ENCODE results near the gene PCMTD2. TPM values are rescaled to one million over a fixed set of nuclear protein-coding genes. Genes with fewer than 3 reads are reported as not detected.

The PCMTD2 gene
- total RNA-seq (100 to 1,000 TPM in 1 of 4 donors, 10 to 100 TPM in 3; 62.2 to 101 (median 85.7) TPM), polyA plus RNA-seq (44.1 TPM)
- long read RNA-seq, donor 1, transcript PCMTD2-204 (6 exons, 3,212 nt), result minor isoform, 18 of 222 reads
- long read RNA-seq, donor 1, transcript PCMTD2-203 (6 exons, 3,843 nt), result major isoform, 154 of 222 reads
- long read RNA-seq, donor 1, partial matches to known transcripts, result 12 of 222 reads
- long read RNA-seq, donor 1, other reads (novel, unspliced or antisense), result 34 of 222 reads
- long read RNA-seq, donor 2, transcript PCMTD2-203 (6 exons, 3,843 nt), result major isoform, 50 of 77 reads
- long read RNA-seq, donor 2, partial matches to known transcripts, result 10 of 77 reads
- long read RNA-seq, donor 2, other reads (novel, unspliced or antisense), result 11 of 77 reads
- long read RNA-seq, donor 3, transcript PCMTD2-209 (3 exons, 551 nt), result minor isoform, 6 of 432 reads
- long read RNA-seq, donor 3, transcript PCMTD2-203 (6 exons, 3,843 nt), result major isoform, 310 of 432 reads
- long read RNA-seq, donor 3, transcript PCMTD2-204 (6 exons, 3,212 nt), result minor isoform, 21 of 432 reads
- long read RNA-seq, donor 3, partial matches to known transcripts, result 53 of 432 reads
- long read RNA-seq, donor 3, other reads (novel, unspliced or antisense), result 42 of 432 reads
- long read RNA-seq, donor 4, transcript PCMTD2-203 (6 exons, 3,843 nt), result major isoform, 76 of 108 reads
- long read RNA-seq, donor 4, partial matches to known transcripts, result 10 of 108 reads
- long read RNA-seq, donor 4, other reads (novel, unspliced or antisense), result 18 of 108 reads

DNA sequence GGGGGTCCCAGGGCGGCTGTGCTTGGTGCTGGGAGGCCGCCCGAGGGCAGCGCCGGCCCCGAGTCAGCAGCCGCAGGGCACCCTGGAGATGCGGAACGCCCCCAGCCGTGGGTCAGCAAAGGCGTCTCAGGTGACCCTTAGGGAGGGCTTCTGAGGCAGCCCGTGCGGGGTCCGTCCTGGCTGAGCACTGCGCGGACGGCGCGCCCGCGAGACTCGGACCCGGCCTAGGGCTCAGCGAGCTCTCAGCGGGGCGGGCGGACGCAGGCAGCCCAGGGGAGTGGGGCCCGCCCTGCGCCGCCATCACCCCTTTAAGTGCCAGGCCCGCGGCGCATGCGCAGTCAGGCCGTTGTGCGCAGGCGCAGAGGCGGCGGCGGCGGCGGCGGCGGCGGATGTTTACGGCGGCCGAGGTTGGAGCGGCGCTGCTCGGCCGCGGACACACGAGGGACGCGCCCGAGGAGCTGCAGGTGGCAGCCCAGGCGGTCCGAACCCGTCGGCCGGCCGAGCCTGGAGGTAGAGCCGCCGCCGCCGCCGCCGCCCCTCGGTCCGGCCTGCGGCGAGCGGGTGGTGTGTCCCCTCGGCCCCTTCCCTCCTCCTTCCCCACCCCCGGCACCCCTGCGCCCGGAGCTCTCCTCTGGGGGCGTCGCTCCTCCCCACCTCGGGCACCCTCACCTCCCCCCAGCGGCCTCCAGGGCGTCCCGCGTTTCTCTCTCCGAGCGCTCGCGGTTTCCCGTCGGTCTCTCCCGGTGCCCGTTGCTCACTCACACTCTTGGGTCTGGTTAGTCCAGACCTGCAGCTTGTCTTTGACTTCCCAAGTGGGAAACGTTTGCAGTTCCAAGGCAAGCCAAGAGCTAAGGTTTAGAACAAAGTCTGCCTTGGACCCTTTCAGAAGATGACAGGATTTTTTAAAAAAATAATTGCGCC lies at the start of gene PCMTD2:
PCMTD2 (plus strand) TSS at position 388 of the 921 bp plus-strand sequence. CDS start 4,218 bp downstream, outside the sequence.
- no peaks in the 10 kb centered on the region for H3K9me3 ChIP-seq (ENCODE audit: control insufficient read depth, low read length)
- ATAC-seq, result peak; percentile 95 to 96
- peak; percentile 84 to 95 (median 93) for DNase-seq
- H3K27ac ChIP-seq (ENCODE audit: low read length), result peak within 1 kb of the TSS; percentile 90
- WGBS, result under 1% methylated on average over 96 of the region's 96 CpGs
- H3K4me1 ChIP-seq (ENCODE audit: control insufficient read depth, insufficient read depth, low read length), result peaks cover 10% of the 10 kb centered on the region
- H3K4me3 ChIP-seq (ENCODE audit: low read length), result peak within 1 kb of the TSS; percentile 82
- intact Hi-C loops (cut with DNase I), result no loop called here
- H3K27me3 ChIP-seq (ENCODE audit: control insufficient read depth, insufficient read depth), result no peaks in the 10 kb centered on the region

DNA sequence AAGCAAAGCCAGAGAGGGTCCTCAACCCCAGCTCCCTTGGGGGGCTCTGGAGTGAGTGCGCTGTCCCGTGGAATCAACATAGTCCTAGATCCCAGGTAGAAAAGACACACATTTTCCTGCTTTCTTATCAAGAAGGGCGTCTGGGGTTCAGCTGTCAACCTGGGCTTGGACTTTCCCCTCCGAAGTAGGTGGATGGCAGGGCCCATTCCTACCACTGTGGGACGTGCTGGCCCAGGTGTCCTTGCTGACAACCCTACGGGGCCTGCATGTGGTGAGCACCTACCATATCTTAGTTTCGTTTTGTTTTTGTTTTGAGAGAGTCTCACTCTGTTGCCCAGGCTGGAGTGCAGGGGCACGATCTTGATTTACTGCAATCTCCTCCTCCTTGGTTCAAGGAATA lies 48.9 kb upstream of the PCMTD2 start:
- Histone ChIP-seq H3K27ac (ENCODE audit: low read length) (no peak overlapping the region), H3K4me3 (ENCODE audit: low read length) (no peak overlapping the region), H3K27me3 (ENCODE audit: control insufficient read depth, insufficient read depth) (no peaks in the 10 kb centered on the region), H3K9me3 (ENCODE audit: control insufficient read depth, low read length) (no peaks in the 10 kb centered on the region), H3K4me1 (ENCODE audit: control insufficient read depth, insufficient read depth, low read length) (no peaks in the 10 kb centered on the region)
- DNase-seq (no peak), ATAC-seq (no peak)
- WGBS, result 89% methylated on average over 8 of the region's 8 CpGs
- intact Hi-C loops (cut with DNase I), result no loop called here

DNA sequence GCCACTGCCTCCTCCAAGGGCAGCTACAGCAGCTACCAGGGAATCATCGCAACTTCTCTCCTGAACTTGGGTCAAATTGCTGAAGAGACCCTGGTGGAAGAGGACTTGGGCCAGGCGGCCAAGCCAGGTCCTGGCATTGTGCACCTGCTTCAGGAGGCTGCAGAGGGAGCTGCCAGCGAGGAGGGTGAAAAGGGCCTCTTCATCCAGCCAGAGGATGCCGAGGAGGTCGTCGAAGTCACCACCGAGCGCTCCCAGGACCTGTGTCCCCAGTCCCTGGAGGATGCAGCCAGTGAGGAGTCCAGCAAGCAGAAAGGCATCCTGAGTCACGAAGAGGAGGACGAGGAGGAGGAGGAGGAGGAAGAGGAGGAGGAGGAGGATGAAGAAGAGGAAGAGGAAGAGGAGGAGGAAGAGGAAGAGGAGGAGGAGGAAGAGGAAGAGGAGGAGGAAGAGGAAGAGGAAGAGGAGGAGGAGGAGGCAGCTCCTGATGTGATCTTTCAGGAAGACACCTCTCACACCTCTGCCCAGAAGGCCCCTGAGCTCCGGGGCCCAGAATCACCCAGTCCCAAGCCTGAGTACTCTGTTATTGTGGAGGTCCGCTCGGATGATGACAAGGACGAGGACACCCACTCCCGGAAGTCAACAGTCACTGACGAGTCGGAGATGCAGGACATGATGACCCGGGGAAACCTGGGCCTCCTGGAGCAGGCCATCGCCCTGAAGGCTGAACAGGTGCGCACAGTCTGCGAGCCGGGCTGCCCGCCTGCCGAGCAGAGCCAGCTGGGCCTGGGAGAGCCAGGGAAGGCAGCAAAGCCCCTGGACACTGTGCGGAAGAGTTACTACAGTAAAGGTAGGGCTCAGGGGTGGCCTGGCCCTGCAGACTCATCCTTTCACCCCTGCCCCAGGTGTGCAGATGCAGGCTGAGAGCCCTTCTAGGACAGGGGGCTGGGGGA lies 47.6 kb upstream of the PCMTD2 start:
- Histone ChIP-seq H3K27me3 (ENCODE audit: control insufficient read depth, insufficient read depth) (no peaks in the 10 kb centered on the region), H3K9me3 (ENCODE audit: control insufficient read depth, low read length) (no peaks in the 10 kb centered on the region), H3K4me1 (ENCODE audit: control insufficient read depth, insufficient read depth, low read length) (no peaks in the 10 kb centered on the region), H3K27ac (ENCODE audit: low read length) (no peak overlapping the region), H3K4me3 (ENCODE audit: low read length) (no peak overlapping the region)
- 86% methylated on average over 25 of the region's 25 CpGs for WGBS
- DNase-seq (peak in 1 of 3 donors; percentile 41), ATAC-seq (no peak)
- intact Hi-C loops (cut with DNase I), result no loop called here

DNA sequence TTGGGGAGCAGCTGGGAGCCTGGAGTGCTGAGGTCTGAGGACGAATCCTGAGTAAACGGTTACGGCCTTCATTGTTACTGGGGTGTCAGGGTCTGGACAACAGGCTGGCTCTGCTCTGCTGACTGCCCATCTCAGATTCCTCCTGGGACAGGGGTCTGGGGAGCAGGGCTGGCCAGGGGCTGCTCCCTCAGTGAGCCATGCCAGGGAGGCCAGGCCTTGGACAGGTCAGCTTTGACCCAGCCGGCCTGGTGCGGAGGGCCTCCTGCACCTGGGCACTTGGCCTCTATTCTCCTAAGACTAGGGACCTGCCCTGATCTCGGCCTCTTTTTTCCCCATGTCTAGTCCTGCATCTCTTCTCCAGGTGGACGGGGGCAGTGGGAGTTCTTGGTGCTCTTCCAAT lies 46.4 kb upstream of the PCMTD2 start:
- WGBS, result 94% methylated on average over 7 of the region's 7 CpGs
- DNase-seq (peak in 1 of 3 donors; percentile 39), ATAC-seq (no peak)
- Histone ChIP-seq H3K9me3 (ENCODE audit: control insufficient read depth, low read length) (no peaks in the 10 kb centered on the region), H3K4me1 (ENCODE audit: control insufficient read depth, insufficient read depth, low read length) (peaks cover 5% of the 10 kb centered on the region), H3K27me3 (ENCODE audit: control insufficient read depth, insufficient read depth) (no peaks in the 10 kb centered on the region), H3K4me3 (ENCODE audit: low read length) (no peak overlapping the region), H3K27ac (ENCODE audit: low read length) (no peak overlapping the region)
- intact Hi-C loops (cut with DNase I), result no loop called here

DNA sequence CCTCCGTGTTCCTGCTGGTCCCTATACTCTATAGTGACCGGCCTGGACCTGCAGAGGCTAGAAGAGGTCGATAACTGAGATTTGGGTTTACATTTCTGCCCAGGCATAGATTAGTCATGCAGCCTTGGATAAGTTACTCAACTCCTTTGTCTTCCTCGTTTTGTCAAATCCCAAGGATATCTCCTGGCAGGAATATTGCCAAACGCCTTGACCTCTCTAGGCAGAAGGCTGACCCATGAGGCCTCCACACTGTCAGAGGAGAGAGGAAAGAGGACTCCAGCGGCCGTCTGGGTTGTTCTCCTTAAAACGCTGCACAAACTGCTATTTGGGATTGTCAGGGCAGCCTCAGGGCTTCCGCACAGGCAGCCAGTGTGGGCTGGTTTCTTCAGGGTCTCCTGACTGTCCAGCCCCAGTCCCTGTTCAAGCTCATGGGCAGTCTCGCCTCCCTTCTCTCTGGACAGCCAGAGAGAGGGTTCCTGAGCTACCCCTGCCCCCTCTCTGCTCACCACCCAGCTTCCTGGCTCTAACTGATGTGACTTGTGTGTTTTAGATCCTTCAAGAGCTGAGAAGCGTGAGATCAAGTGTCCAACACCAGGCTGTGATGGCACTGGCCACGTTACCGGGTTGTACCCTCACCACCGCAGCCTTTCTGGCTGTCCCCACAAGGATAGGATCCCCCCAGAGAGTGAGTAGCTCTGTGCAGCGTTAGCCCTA lies 44.7 kb upstream of the PCMTD2 start:
- no peak overlapping the region for H3K27ac ChIP-seq (ENCODE audit: low read length)
- no peak for ATAC-seq

DNA sequence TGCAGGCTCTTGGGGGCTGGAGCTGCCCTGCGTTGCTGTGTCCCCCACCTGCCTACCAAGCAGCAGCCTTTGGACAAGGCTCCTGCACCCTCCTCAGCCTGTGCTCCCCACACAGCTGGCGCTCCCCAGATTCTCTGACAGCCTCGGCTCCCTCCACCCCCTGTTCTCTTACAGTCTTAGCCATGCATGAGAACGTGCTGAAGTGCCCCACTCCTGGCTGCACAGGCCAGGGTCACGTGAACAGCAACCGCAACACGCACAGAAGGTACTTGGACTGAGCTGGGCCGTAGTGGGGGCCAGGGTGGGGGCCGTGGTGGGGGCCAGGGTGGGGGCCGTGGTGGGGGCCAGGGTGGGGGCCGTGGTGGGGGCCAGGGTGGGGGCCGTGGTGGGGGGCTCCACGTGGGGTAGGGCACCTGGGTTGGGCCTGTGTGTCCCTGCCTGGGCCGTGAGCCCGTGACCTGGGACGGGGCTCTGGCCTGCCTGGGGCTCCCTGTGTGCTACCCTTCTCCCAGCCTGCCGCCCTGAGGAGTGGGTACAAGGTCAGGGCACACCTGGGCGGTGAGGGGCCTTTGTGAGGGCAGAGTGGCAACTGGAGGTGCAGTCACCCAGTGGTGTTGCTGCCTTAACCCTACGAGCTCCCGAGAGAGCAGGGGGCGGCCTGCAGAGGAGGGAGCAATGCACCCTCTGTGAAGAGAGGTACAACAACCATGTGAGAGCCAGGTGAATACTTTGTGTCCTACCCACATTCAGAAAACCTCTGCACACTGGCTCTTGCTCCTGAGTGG lies 43.5 kb upstream of the PCMTD2 start:
- peak in 1 of 3 donors; percentile 62 for DNase-seq
- peak; percentile 30 to 34 for ATAC-seq
- 71% methylated on average over 21 of the region's 21 CpGs for WGBS
- Histone ChIP-seq H3K9me3 (ENCODE audit: control insufficient read depth, low read length) (no peaks in the 10 kb centered on the region), H3K4me1 (ENCODE audit: control insufficient read depth, insufficient read depth, low read length) (peaks cover 5% of the 10 kb centered on the region), H3K27me3 (ENCODE audit: control insufficient read depth, insufficient read depth) (no peaks in the 10 kb centered on the region), H3K4me3 (ENCODE audit: low read length) (no peak overlapping the region), H3K27ac (ENCODE audit: low read length) (peak overlapping the region; percentile 49)
- intact Hi-C loops (cut with DNase I), result no loop called here

More for the DNA sequence above, 44.7 kb upstream of the PCMTD2 start:
- Histone ChIP-seq H3K4me1 (ENCODE audit: control insufficient read depth, insufficient read depth, low read length) (peaks cover 5% of the 10 kb centered on the region), H3K4me3 (ENCODE audit: low read length) (no peak overlapping the region), H3K27me3 (ENCODE audit: control insufficient read depth, insufficient read depth) (no peaks in the 10 kb centered on the region), H3K9me3 (ENCODE audit: control insufficient read depth, low read length) (no peaks in the 10 kb centered on the region)
- intact Hi-C loops (cut with DNase I), result no loop called here
- WGBS, result 76% methylated on average over 15 of the region's 15 CpGs
- DNase-seq, result peak in 1 of 3 donors; percentile 4

DNA sequence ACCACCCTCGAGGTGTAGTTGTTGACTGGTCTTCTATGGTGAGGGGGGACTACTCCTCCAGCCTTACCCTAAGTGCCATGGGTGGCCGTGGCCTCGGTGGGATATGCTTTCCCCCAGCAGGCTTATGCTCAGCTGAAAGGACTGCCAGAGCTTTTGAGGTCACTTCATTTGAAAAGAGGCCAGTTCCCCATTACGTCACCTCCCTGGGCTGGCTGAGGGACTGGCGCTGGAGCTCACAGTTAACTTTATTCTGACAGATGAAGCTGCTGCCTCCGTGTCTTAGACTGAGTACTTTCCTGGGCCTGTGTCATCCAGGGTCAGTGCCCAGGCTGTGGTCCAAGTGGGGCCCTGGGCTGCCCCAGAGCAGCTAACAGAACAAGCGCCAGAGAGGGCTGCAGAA lies 42.8 kb upstream of the PCMTD2 start:
- Histone ChIP-seq H3K9me3 (ENCODE audit: control insufficient read depth, low read length) (no peaks in the 10 kb centered on the region), H3K27ac (ENCODE audit: low read length) (peak overlapping the region; percentile 49), H3K4me3 (ENCODE audit: low read length) (no peak overlapping the region), H3K27me3 (ENCODE audit: control insufficient read depth, insufficient read depth) (no peaks in the 10 kb centered on the region), H3K4me1 (ENCODE audit: control insufficient read depth, insufficient read depth, low read length) (peaks cover 5% of the 10 kb centered on the region)
- ATAC-seq (peak; percentile 79 to 81), DNase-seq (peak; percentile 63 to 85 (median 83))
- intact Hi-C loops (cut with DNase I), result no loop called here
- WGBS, result 37% methylated on average over 7 of the region's 7 CpGs

DNA sequence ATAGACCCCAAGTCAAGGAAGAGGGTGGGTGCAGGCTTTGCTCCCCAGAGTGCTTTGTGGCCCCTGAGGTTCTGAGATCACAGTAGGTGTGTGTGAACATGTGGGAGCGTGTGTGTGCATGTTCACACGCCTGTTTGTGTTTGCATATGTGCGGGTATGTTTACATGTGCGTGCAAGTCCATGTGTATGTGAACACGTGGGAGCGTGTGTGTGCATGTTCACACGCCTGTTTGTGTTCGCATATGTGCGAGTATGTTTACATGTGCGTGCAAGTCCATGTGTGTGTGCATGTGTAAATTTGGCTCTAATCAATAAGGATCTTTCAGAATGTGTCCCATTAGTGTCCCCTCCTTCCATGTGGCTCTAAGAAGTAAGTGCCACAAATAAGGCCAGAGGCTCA lies 41.4 kb upstream of the PCMTD2 start:
- Histone ChIP-seq H3K9me3 (ENCODE audit: control insufficient read depth, low read length) (no peaks in the 10 kb centered on the region), H3K27ac (ENCODE audit: low read length) (no peak overlapping the region), H3K4me3 (ENCODE audit: low read length) (no peak overlapping the region), H3K27me3 (ENCODE audit: control insufficient read depth, insufficient read depth) (no peaks in the 10 kb centered on the region), H3K4me1 (ENCODE audit: control insufficient read depth, insufficient read depth, low read length) (peaks cover 5% of the 10 kb centered on the region)
- DNase-seq (no peak), ATAC-seq (no peak)
- intact Hi-C loops (cut with DNase I), result no loop called here
- WGBS, result 95% methylated on average over 10 of the region's 10 CpGs

DNA sequence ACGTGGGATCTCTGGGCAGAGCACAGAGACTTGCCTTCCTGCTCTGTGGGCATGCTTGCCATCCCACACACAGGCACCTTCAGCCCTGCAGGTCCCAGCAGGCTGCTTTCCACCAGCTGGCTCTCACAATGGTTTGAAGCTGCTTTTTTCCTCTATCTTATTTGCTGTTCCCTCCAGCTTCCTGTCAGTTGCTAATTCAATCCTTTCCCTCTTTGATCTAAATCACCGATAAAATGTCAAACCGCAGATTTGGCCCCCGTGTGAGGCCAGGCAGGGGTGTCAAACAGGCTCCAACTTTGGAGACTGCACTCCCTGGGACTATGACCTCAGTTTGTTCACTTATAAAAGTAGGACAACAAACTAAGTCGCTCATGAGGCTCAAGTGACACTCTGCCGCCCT lies 40.6 kb upstream of the PCMTD2 start:
- 52% methylated on average over 6 of the region's 6 CpGs for WGBS
- no peak for DNase-seq
- H3K9me3 ChIP-seq (ENCODE audit: control insufficient read depth, low read length), result no peaks in the 10 kb centered on the region
- no peak for ATAC-seq
- H3K4me1 ChIP-seq (ENCODE audit: control insufficient read depth, insufficient read depth, low read length), result peaks cover 5% of the 10 kb centered on the region
- H3K27me3 ChIP-seq (ENCODE audit: control insufficient read depth, insufficient read depth), result no peaks in the 10 kb centered on the region
- no peak overlapping the region for H3K4me3 ChIP-seq (ENCODE audit: low read length)
- no peak overlapping the region for H3K27ac ChIP-seq (ENCODE audit: low read length)
- intact Hi-C loops (cut with DNase I), result no loop called here
